A549 (cell line): ENCODE data around the gene TBCA.

ENCODE experiments used
- BCL3 ChIP-seq: fragments of >200 bp; sonication (Bioruptor Twin); formaldehyde crosslinking; IDR thresholded peaks from 3 replicates; pipeline ENCODE4 v1.6.1; 2016
- CHD2 ChIP-seq: fragments of 150-350 bp; IDR thresholded peaks from 2 replicates; pipeline ENCODE4 v1.6.1; 2014; ENCODE audit warnings: low read length; ENCODE audit not compliant: partially characterized antibody
- ELK1 ChIP-seq: fragments of 150-350 bp; IDR thresholded peaks from 2 replicates; pipeline ENCODE4 v1.6.1; 2014; ENCODE audit warnings: low read depth, mild to moderate bottlenecking, low read length
- HOXB5 ChIP-seq: fragments of 250-450 bp; sonication (Bioruptor Pico); IDR thresholded peaks from 2 replicates; pipeline ENCODE4 v1.5.0; 2020; ENCODE audit warnings: mild to moderate bottlenecking, moderate library complexity
- KDM5A ChIP-seq: fragments of 200-600 bp; sonication (generic); IDR thresholded peaks from 2 replicates; pipeline ENCODE4 v1.6.1; 2016; ENCODE audit warnings: antibody characterized with exemption, mild to moderate bottlenecking
- POLR2A ChIP-seq: IDR thresholded peaks from 2 replicates; pipeline ENCODE4 v1.6.1; 2012; ENCODE audit warnings: mild to moderate bottlenecking, low read length
- RAD21 ChIP-seq, 2 experiments: fragments of >200 bp in 1 of 2; sonication (Bioruptor Twin) in 1 of 2; formaldehyde crosslinking in 1 of 2; IDR thresholded peaks in 1 of 2; conservative IDR thresholded peaks in 1 of 2; 2 replicates in 1 of 2; 3 replicates in 1 of 2; pipeline ENCODE4 v1.6.1; 2012 to 2018; ENCODE audit warnings: inconsistent platforms in 1 of 2
- RCOR1 ChIP-seq: fragments of 150-350 bp; IDR thresholded peaks from 2 replicates; pipeline ENCODE4 v1.6.1; 2014; ENCODE audit warnings: antibody characterized with exemption, low read length, low read depth
- RFX5 ChIP-seq: fragments of 450-650 bp; IDR thresholded peaks from 2 replicates; pipeline ENCODE4 v1.7.1; 2014; ENCODE audit warnings: antibody characterized with exemption, mild to moderate bottlenecking, moderate library complexity

DNA sequence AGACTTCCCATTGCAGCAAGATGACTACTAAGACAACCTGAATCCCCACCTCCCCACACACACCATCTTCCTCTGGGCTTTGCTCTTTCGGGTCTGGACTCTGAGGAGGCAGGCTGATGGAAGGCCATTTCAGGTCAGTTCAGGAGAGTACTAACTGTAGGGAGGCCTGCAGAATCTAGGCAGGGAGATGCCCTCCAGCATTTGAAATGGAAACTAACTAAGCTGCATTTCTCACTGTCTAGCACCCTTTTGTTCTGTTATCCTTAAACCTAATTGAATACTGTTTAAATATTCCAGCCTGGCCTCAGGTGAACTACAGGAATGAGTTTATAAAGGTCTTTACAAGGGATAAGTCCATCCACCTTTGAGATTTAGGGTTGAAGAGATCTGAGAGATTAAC, 4.9 kb upstream of the TBCA start:
- no peak for TF ChIP-seq RFX5
- TF ChIP-seq HOXB5 (CRISPR knock-in tag) = no peak
- no peak for TF ChIP-seq RCOR1
- TF ChIP-seq RAD21 (conservative IDR thresholded peaks at IDR 0.05 in 1 of 2, IDR thresholded peaks at IDR 0.05 in 1 of 2) = no peak
- TF ChIP-seq KDM5A = no peak
- no peak for TF ChIP-seq BCL3
- TF ChIP-seq CHD2 = no peak
- no peak for TF ChIP-seq ELK1
- TF ChIP-seq POLR2A = no peak
